Neutrophil (primary cell): Measurements from ENCODE around the gene DSCAM.

Source experiments
- H3K27ac ChIP-seq: fragments of 200-600 bp; sonication (generic); 2 replicates; pipeline ENCODE4 v1.5.1; 2016; ENCODE audit warnings: mild to moderate bottlenecking, moderate library complexity
- H3K27me3 ChIP-seq: fragments of 200-600 bp; sonication (generic); 2 replicates; pipeline ENCODE4 v1.6.0; 2016; ENCODE audit warnings: mild to moderate bottlenecking
- H3K36me3 ChIP-seq: fragments of 200-600 bp; sonication (generic); 2 replicates; pipeline ENCODE4 v1.5.1; 2017
- H3K4me1 ChIP-seq, 2 experiments: fragments of 200-600 bp in 1 of 2; sonication (generic) in 1 of 2; 1 replicate in 1 of 2; 2 replicates in 1 of 2; pipeline versions ENCODE4 v1.5.1 to v1.6.1; 2013 to 2016; ENCODE audit warnings: low read depth in 1 of 2, low read length in 1 of 2, mild to moderate bottlenecking in 1 of 2, moderate library complexity in 1 of 2; ENCODE audit not compliant: control insufficient read depth in 1 of 2, insufficient read depth in 1 of 2
- H3K4me3 ChIP-seq, 2 experiments: fragments of 200-600 bp in 1 of 2; sonication (generic) in 1 of 2; 1 replicate in 1 of 2; 2 replicates in 1 of 2; pipeline ENCODE4 v1.5.1; 2013 to 2016; ENCODE audit warnings: low read depth in 1 of 2, low read length in 1 of 2, mild to moderate bottlenecking in 1 of 2, moderate library complexity in 1 of 2
- H3K9me3 ChIP-seq: fragments of 200-600 bp; sonication (generic); 2 replicates; pipeline ENCODE4 v1.5.1; 2016
- TF ChIP-seq, protein P1 (sequence below): fragments of 200-600 bp; sonication (generic); IDR thresholded peaks from 2 replicates; pipeline ENCODE4 v1.5.1; 2016; ENCODE audit warnings: antibody characterized with exemption

Gene DSCAM

DNA sequence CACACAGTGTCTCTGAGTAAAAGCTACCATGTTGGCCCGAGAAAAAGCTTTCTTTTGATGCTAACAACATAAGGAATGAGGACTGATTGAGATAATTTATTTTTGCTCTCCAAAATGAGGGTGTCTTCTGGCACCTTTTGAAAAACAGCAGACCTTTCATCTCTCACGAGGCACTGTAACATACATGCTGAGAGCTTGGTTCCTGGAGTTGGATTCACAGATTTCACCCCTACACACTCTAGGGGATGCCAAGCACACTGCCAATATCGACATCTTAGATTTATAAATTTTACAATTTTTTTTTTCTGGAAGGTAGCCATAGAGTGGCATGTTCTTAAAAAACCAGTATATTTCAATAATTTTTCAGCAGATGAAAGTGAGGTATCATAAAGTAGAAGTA lies 408.3 kb downstream of the DSCAM start:
- Histone ChIP-seq H3K36me3 (no peaks in the 10 kb centered on the region), H3K27me3 (no peaks in the 10 kb centered on the region), H3K27ac (no peak overlapping the region), H3K4me3 (no peak overlapping the region), H3K9me3 (no peaks in the 10 kb centered on the region), H3K4me1 (no peaks in the 10 kb centered on the region)
- TF ChIP-seq, protein P1, sequence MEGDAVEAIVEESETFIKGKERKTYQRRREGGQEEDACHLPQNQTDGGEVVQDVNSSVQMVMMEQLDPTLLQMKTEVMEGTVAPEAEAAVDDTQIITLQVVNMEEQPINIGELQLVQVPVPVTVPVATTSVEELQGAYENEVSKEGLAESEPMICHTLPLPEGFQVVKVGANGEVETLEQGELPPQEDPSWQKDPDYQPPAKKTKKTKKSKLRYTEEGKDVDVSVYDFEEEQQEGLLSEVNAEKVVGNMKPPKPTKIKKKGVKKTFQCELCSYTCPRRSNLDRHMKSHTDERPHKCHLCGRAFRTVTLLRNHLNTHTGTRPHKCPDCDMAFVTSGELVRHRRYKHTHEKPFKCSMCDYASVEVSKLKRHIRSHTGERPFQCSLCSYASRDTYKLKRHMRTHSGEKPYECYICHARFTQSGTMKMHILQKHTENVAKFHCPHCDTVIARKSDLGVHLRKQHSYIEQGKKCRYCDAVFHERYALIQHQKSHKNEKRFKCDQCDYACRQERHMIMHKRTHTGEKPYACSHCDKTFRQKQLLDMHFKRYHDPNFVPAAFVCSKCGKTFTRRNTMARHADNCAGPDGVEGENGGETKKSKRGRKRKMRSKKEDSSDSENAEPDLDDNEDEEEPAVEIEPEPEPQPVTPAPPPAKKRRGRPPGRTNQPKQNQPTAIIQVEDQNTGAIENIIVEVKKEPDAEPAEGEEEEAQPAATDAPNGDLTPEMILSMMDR: no peak

DNA sequence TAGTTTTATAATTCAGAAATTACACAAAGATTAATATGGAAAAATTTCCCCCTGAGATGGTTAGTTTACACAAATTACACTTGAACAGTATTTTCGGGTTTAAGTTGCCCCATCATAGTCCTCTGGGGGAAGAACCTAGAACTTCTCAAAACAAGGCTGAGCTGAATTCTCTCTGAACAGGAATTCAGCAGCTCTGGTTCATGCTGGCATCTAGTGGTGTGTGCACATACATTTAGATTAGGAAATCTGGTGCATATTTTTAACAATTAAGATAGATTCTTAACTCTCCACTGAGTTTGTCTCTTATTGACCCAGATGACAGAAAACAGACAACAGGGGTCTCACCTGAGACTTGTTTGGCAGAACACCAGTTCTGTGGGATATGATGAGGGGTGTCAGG lies 410.7 kb downstream of the DSCAM start:
- Histone ChIP-seq H3K27ac (no peak overlapping the region), H3K4me1 (no peaks in the 10 kb centered on the region), H3K4me3 (no peak overlapping the region), H3K9me3 (no peaks in the 10 kb centered on the region), H3K36me3 (no peaks in the 10 kb centered on the region), H3K27me3 (no peaks in the 10 kb centered on the region)
- TF ChIP-seq, protein P1: no peak

DNA sequence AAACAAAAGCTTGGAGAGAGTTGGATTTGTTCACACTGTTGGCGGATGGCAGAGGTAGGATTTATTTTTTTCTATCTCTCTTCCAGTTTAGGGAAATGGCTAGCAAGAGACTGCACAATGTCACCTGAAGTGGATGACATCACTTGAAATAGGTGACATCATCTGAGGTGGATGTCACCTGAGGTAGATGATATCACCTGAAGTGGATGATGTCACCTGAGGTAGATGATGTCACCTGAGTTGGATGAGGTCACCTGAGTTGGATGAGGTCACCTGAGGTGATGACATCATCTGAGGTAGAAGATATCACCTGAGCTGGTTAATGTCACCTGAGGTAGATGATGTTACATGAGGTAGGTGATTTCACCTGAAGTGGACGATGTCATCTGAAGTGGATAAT lies 413.4 kb downstream of the DSCAM start:
- Histone ChIP-seq H3K27me3 (no peaks in the 10 kb centered on the region), H3K27ac (no peak overlapping the region), H3K4me1 (no peaks in the 10 kb centered on the region), H3K4me3 (no peak overlapping the region), H3K36me3 (no peaks in the 10 kb centered on the region), H3K9me3 (no peaks in the 10 kb centered on the region)
- TF ChIP-seq, protein P1: no peak

DNA sequence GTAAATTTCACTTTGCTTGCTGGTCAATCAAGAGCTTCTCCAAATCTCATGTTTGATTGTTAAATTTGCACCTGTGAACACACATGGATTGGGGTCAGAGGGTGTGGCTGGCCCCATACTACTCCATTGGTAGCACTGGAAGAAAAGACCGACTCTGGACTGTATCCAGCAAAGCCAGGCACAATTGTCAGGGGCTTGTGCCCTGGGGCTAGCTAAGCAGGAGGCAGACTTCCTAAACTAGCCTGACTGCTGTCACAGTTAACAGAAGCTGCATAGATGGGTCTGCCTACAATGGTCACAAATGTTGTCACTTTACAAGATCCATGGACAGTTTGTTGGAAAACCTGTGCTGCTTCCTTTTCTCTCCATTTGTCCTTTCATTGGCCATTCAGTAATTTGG lies 421.0 kb downstream of the DSCAM start:
- H3K4me1 ChIP-seq: no peaks in the 10 kb centered on the region
- TF ChIP-seq, protein P1: no peak

DNA sequence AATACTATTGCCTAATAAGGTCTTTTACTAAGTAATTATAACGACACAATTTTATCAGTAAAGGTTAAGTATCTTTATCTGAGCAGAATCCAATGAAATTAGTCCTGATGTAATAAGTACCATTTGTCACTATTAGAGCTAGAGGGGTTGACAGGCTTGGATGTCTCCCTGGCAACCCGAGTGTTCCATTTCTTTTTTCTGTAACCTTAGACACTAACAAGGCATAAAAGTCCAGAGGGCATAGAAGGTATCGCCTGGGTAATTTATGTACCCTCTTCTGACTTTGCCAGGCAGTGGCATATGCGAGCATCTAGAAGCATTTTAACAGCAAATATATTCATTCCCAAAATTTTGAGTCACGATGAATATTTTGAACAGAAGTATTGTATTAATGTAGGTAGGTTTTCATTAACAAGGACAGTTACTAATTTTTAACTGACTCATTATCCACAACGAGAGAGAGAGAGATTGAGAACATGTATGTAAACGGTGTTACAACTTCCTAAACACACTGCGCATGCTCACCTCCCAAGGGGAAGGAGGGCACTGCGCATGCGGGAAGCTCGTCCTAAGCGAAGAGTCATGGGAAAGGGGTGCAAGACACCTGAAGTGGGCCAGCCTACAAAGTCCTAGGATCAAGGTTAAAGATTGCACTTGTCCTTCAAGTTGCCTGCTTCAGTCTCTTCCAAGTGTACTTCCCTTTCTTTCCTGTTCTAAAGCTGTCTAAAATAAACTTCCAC lies 423.9 kb downstream of the DSCAM start:
- H3K4me3 ChIP-seq: no peak overlapping the region
- H3K9me3 ChIP-seq: no peaks in the 10 kb centered on the region
- no peaks in the 10 kb centered on the region for H3K27me3 ChIP-seq
- no peaks in the 10 kb centered on the region for H3K36me3 ChIP-seq
- no peak overlapping the region for H3K27ac ChIP-seq
- TF ChIP-seq, protein P1: no peak
- no peaks in the 10 kb centered on the region for H3K4me1 ChIP-seq

More for the DNA sequence above, 421.0 kb downstream of the DSCAM start:
- Histone ChIP-seq H3K4me3 (no peak overlapping the region), H3K36me3 (no peaks in the 10 kb centered on the region), H3K27ac (no peak overlapping the region), H3K27me3 (no peaks in the 10 kb centered on the region), H3K9me3 (no peaks in the 10 kb centered on the region)
